Stomach (tissue), 9 donors: ENCODE measurements around the gene CAV2. TPM values are rescaled to one million over a fixed set of nuclear protein-coding genes. Genes with fewer than 3 reads are reported as not detected.

ENCODE experiments used
- DNase-seq, 2 donors: peaks; one replicate each; pipeline versions ENCODE4 v3.0.0 to v3.0.0-alpha.2; 2013 to 2019
- H3K27ac ChIP-seq, 5 donors: fragments of 200-600 bp in 4 of 5; sonication (generic) in 4 of 5; one replicate each; pipeline ENCODE4 v1.5.1; 2013 to 2019; ENCODE audit warnings: mild to moderate bottlenecking in 1 of 5, moderate library complexity in 1 of 5
- H3K27me3 ChIP-seq, 3 donors: fragments of 200-600 bp; sonication (generic); one replicate each; pipeline ENCODE4 v1.5.1; 2017 to 2019; ENCODE audit warnings: mixed run types in 1 of 3
- H3K36me3 ChIP-seq, 4 donors: fragments of 200-600 bp; sonication (generic); 1 replicate in 3 of 4; 2 replicates in 1 of 4; pipeline ENCODE4 v1.5.1; 2016 to 2019
- H3K4me1 ChIP-seq, 4 donors: fragments of 200-600 bp; sonication (generic); one replicate each; pipeline ENCODE4 v1.5.1; 2016 to 2019
- H3K4me3 ChIP-seq, 4 donors: fragments of 200-600 bp; sonication (generic) in 3 of 4; one replicate each; pipeline ENCODE4 v1.5.1; 2016 to 2019; ENCODE audit warnings: mild to moderate bottlenecking in 1 of 4
- H3K9me3 ChIP-seq, 4 donors: fragments of 200-600 bp; sonication (generic); one replicate each; pipeline ENCODE4 v1.5.1; 2016 to 2019
- CTCF ChIP-seq, 7 experiments: fragments of 450-650 bp in 4 of 7; fragments of 200-600 bp in 3 of 7; sonication (generic) in 3 of 7; IDR thresholded peaks; one replicate each; pipeline ENCODE4 v1.5.1; 2016 to 2019; ENCODE audit warnings: antibody characterized with exemption in 7 of 7, control low read depth in 2 of 7, mild to moderate bottlenecking in 1 of 7
- EP300 ChIP-seq: sonication (generic); formaldehyde crosslinking; IDR thresholded peaks from one replicate; pipeline ENCODE4 v1.6.1; 2017; ENCODE audit warnings: antibody characterized with exemption
- POLR2A ChIP-seq, 4 donors: fragments of 450-650 bp; IDR thresholded peaks; one replicate each; pipeline ENCODE4 v1.6.1; 2016; ENCODE audit warnings: antibody characterized with exemption in 4 of 4, control low read depth in 2 of 4, mild to moderate bottlenecking in 1 of 4, moderate library complexity in 1 of 4
- POLR2AphosphoS5 ChIP-seq, 3 donors: sonication (generic); formaldehyde crosslinking; IDR thresholded peaks; one replicate each; pipeline ENCODE4 v1.6.1; 2016; ENCODE audit warnings: antibody characterized with exemption in 3 of 3
- WGBS, 5 donors: extraction: QIAGEN DNeasy Blood & Tissue Kit in 3 of 5; methylation state at CpG; one replicate each; pipeline versions ENCODE4 v1.1.5 to v1.1.7; 2013 to 2018; 5-methylcytosine and 5-hydroxymethylcytosine counted together
- intact Hi-C: fragments of 100-400 bp; cut with DNase I; formaldehyde crosslinking; loops from one replicate; pipeline ENCODE4 v1.15.1; 2023; ENCODE audit warnings: low total_unique reads
- polyA plus RNA-seq, 3 donors: library from polyadenylated mRNA; stranded (reverse); fragments of 200-250 nt; gene quantifications; one replicate each; pipeline ENCODE4 v1.2.3, GENCODE V29; 2013
- total RNA-seq, 5 donors: library from RNA; depleted of rRNA; stranded (reverse); fragments of >200 nt; gene quantifications; one replicate each; pipeline versions ENCODE4 v1.1.0 to v1.2.3, GENCODE V29; 2014 to 2016
- donor health status: healthy with polysubstance abuse.
- donor health status: Bipolar disorder and iron deficiency.
- donor health status: healthy.

The CAV2 gene
- total and polyA plus RNA-seq, 8 donors, result 15.7 to 90.1 (median 27.4) TPM

- peaks cover 0 to 4% (median 0%) of the 10 kb centered on the region in 4 donors for H3K4me1 ChIP-seq
- WGBS, 5 donors, result 92 to 96% (median 94%) methylated on average over 2 of the region's 2 CpGs
- H3K9me3 ChIP-seq, result no peaks in the 10 kb centered on the region
- TF ChIP-seq EP300, result no peak
- no peak for TF ChIP-seq POLR2A (IDR thresholded peaks at IDR 0.05)
- no peak for TF ChIP-seq CTCF (IDR thresholded peaks at IDR 0.05)
- no peak for TF ChIP-seq POLR2AphosphoS5 (IDR thresholded peaks at IDR 0.05)
- H3K36me3 ChIP-seq, result no peaks in the 10 kb centered on the region
- H3K4me3 ChIP-seq, result no peak overlapping the region
- no peak overlapping the region for H3K27ac ChIP-seq
- DNase-seq, result no peak
- no peaks in the 10 kb centered on the region for H3K27me3 ChIP-seq
- intact Hi-C loops, result no loop called here
Measured at GRCh38 chr7:116454377-116454776, 45.2 kb upstream of the CAV2 start.

- H3K4me3 ChIP-seq, result no peak overlapping the region
- no peak overlapping the region for H3K27ac ChIP-seq
- no peaks in the 10 kb centered on the region for H3K27me3 ChIP-seq
- no peaks in the 10 kb centered on the region for H3K9me3 ChIP-seq
- intact Hi-C loops, result no loop called here
- DNase-seq, result no peak
- H3K4me1 ChIP-seq, result peaks cover 0 to 3% (median 0%) of the 10 kb centered on the region in 4 donors
- 69 to 80% (median 76%) methylated on average over 2 of the region's 2 CpGs for WGBS, 5 donors
- TF ChIP-seq EP300 (no peak), POLR2A (IDR thresholded peaks at IDR 0.05) (no peak), POLR2AphosphoS5 (IDR thresholded peaks at IDR 0.05) (no peak), CTCF (IDR thresholded peaks at IDR 0.05) (no peak)
- no peaks in the 10 kb centered on the region for H3K36me3 ChIP-seq
Measured at GRCh38 chr7:116455009-116455408, 44.5 kb upstream of the CAV2 start.

GRCh38 chr7:116455499-116455898 lies 44.0 kb upstream of the CAV2 start:
- H3K4me3 ChIP-seq, result no peak overlapping the region
- WGBS, 5 donors, result 74 to 86% (median 82%) methylated on average over 1 of the region's 1 CpG
- no peaks in the 10 kb centered on the region for H3K9me3 ChIP-seq
- H3K27ac ChIP-seq, result no peak overlapping the region
- no peak for DNase-seq
- H3K4me1 ChIP-seq, result no peaks in the 10 kb centered on the region
- no peaks in the 10 kb centered on the region for H3K36me3 ChIP-seq
- no peaks in the 10 kb centered on the region for H3K27me3 ChIP-seq
- TF ChIP-seq POLR2AphosphoS5 (IDR thresholded peaks at IDR 0.05), result no peak
- TF ChIP-seq POLR2A (IDR thresholded peaks at IDR 0.05), result no peak
- no peak for TF ChIP-seq EP300
- TF ChIP-seq CTCF (IDR thresholded peaks at IDR 0.05), result no peak
- intact Hi-C loops, result no loop called here

GRCh38 chr7:116461500-116461899 lies 38.0 kb upstream of the CAV2 start:
- no peak for TF ChIP-seq EP300
- no peak for TF ChIP-seq POLR2A (IDR thresholded peaks at IDR 0.05)
- TF ChIP-seq CTCF (IDR thresholded peaks at IDR 0.05), result no peak
- no peak for TF ChIP-seq POLR2AphosphoS5 (IDR thresholded peaks at IDR 0.05)
- Histone ChIP-seq H3K36me3 (no peaks in the 10 kb centered on the region), H3K27me3 (no peaks in the 10 kb centered on the region), H3K9me3 (no peaks in the 10 kb centered on the region), H3K4me3 (no peak overlapping the region), H3K27ac (no peak overlapping the region), H3K4me1 (no peaks in the 10 kb centered on the region)
- no peak for DNase-seq
- intact Hi-C loops, result no loop called here
